22Rv1 (cell line): ENCODE measurements around the gene NR1H2.

Experiments used
- CTCF ChIP-seq: fragments of 450-650 bp; IDR thresholded peaks from 2 replicates; pipeline ENCODE4 v1.5.1; 2017; ENCODE audit warnings: mild to moderate bottlenecking
- ZFX ChIP-seq: fragments of 450-650 bp; IDR thresholded peaks from 2 replicates; pipeline ENCODE4 v1.6.1; 2017; ENCODE audit warnings: antibody characterized with exemption, borderline replicate concordance

- TF ChIP-seq CTCF (no peak), ZFX (no peak)
Measured at GRCh38 chr19:50379602-50380001, 3.3 kb downstream of the NR1H2 start.
